ENCODE measurements around the gene HMGXB4. TPM values are rescaled to one million over a fixed set of nuclear protein-coding genes. Genes with fewer than 3 reads are reported as not detected.
A peak's percentile ranks its signal among the peaks of the same experiment; 100 is the strongest.

HMGXB4 gene
- total RNA-seq, 1 donor from 2014 or later: 45.7 TPM

DNA sequence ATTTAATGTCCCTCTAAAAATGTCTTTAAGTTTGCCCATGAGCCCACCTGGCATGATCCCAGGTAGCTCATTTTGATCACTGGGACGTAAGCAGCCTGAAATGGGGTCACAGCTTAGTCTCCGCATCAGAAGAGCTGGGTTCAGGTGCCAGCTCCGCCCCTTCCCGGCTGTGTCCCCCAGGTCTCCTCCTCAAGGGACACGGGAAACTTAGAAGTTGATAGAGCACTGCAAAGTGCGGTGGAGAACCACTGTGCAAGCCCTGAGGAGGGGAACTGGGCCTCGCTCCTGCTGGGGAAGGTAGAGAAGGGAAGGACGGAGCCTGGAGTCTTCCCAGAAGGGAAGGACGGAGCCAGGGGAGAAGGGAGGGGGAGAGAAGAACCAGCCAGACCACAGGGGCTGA is 50.1 kb downstream of the HMGXB4 start:
- intact Hi-C loops (cut with micrococcal nuclease): no loop called here
- Mint-ChIP-seq H3K27me3 (ENCODE audit: insufficient read depth) (no peaks in the 10 kb centered on the region), H3K36me3 (ENCODE audit: low read depth) (peaks cover 8% of the 10 kb centered on the region), H3K9me3 (no peaks in the 10 kb centered on the region), H3K27ac (no peak overlapping the region), H3K4me3 (no peak overlapping the region), H3K4me1 (ENCODE audit: low read depth) (peaks cover 59% of the 10 kb centered on the region)
- DNase-seq (ENCODE audit: low spot score): no peak

DNA sequence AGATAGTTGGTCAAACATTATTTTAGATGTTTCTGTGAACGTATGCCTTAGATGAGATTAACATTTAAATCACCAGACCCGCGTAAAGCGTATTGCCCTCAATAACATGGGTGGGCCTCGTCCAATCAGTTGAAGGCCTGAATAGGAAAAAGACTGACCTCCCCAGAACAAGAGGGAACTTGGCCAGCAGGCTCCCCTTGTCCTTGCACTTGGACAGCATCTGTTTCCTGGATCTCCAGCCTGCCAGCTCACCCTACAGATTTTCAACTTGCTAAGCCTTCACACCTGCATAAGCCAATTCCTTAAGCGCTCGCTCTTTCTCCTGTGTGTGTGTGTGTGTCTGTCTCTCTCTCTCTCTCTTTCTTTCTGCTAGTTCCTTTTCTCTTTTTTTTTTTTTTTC is 50.6 kb downstream of the HMGXB4 start:
- Mint-ChIP-seq H3K27me3 (ENCODE audit: insufficient read depth) (no peaks in the 10 kb centered on the region), H3K4me1 (ENCODE audit: low read depth) (peaks cover 64% of the 10 kb centered on the region), H3K27ac (no peak overlapping the region), H3K36me3 (ENCODE audit: low read depth) (peaks cover 6% of the 10 kb centered on the region), H3K9me3 (no peaks in the 10 kb centered on the region), H3K4me3 (no peak overlapping the region)
- DNase-seq (ENCODE audit: low spot score): no peak
- intact Hi-C loops (cut with micrococcal nuclease): no loop called here

DNA sequence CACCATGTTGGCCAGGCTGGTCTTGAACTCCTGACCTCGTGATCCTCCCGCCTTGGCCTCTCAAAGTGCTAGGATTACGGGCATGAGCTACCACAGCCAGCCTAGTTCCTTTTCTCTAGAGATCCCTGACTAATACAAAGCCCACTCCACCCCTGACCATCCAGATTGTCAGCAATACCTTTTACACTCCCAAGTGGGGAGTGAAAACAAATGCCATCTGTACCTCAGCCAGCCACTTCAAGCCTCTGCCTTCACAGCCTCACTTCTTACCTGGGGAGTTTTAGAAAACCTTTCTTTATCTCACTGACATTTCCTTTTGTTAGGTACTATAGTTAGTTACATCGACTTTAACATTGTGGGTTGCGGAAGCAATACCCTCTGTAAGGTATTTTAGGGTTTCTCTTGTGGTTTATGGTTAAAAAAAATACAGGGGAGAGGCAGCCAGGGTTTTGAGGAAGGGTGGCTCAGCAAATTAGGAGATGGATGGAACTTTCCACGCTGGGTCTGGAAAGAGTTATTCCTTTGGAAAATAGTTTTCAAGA is 51.3 kb downstream of the HMGXB4 start:
- intact Hi-C loops (cut with micrococcal nuclease): no loop called here
- no peaks in the 10 kb centered on the region for H3K9me3 Mint-ChIP-seq
- H3K4me1 Mint-ChIP-seq (ENCODE audit: low read depth): peaks cover 70% of the 10 kb centered on the region
- H3K4me3 Mint-ChIP-seq: no peak overlapping the region
- no peak overlapping the region for H3K27ac Mint-ChIP-seq
- H3K27me3 Mint-ChIP-seq (ENCODE audit: insufficient read depth): no peaks in the 10 kb centered on the region
- no peak for DNase-seq (ENCODE audit: low spot score)
- peaks cover 3% of the 10 kb centered on the region for H3K36me3 Mint-ChIP-seq (ENCODE audit: low read depth)

DNA sequence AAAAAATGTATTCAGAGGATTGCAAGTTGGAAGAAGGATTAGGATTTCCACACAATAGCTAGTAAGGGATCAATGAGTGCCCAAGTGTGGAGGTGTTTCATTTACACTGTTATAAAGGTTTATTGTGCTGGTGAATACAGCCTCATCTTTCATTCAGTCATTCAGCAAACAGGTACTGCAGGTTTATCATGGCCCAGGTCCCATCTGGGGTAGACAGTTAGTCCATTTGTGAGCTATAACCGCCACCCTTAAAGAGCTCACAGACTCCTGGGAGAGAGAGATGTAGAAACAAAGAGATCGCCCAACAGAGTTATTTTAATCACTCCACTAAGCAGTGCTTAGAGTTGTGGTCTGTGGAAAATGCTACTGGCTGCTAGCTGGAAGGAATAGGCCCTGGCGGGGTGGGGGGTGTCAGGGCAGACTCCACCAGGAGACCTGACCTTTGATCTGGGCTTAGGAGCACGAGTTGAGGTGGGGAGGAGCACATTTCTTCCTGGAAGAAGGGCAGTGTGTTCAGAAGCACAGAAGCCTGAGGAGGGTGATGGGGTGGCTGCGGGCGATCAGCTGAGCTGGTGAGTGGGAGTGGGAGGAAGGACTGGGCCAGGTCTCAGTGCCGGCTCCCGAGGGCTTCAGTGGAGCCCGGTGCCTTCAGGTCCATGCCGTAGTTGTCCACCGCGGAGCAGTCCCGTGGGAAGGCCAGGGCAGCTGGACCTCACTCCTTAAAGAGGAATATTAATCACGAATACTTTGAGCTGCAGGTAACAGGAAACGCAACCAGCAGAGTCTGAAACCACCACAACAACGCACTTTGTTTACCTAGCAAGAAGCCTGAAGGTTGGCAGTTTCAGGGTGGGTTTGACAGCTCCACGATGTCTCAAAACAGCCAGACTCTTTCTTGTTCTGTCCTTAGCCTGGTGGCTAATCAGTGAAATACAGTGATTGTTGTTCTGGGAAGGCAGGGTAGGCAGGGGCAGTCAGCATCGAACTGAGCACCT is 53.6 kb downstream of the HMGXB4 start:
- H3K36me3 Mint-ChIP-seq (ENCODE audit: low read depth): no peaks in the 10 kb centered on the region
- H3K27me3 Mint-ChIP-seq (ENCODE audit: insufficient read depth): no peaks in the 10 kb centered on the region
- no peaks in the 10 kb centered on the region for H3K9me3 Mint-ChIP-seq
- H3K4me3 Mint-ChIP-seq: peak overlapping the region; percentile 52
- intact Hi-C loops (cut with micrococcal nuclease): no loop called here
- peaks cover 78% of the 10 kb centered on the region for H3K4me1 Mint-ChIP-seq (ENCODE audit: low read depth)
- DNase-seq (ENCODE audit: low spot score): no peak
- peak overlapping the region; percentile 71 for H3K27ac Mint-ChIP-seq

DNA sequence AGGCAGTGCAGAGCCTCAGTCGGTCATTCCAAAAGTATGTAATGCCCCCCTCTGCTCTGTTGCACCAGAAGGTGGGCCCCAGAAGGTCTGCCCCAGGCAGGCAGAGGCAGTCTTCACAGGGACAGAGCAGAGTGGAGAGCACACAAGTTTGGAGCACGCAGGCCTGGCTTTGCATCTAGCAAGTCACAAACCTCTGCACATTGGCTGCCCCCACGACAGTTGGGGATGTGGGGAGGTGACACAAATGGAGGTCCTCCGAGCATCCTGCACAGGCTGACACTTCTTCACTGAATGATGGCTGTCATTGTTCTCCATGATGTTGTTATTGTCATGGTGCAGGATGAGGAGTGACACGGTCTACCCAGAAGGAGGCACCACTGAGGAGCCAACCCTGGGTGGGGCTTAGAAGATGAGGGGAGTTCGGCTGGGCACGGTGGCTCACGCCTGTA is 54.3 kb downstream of the HMGXB4 start:
- Mint-ChIP-seq H3K4me3 (no peak overlapping the region), H3K27ac (peak overlapping the region; percentile 52), H3K4me1 (ENCODE audit: low read depth) (peaks cover 71% of the 10 kb centered on the region), H3K27me3 (ENCODE audit: insufficient read depth) (no peaks in the 10 kb centered on the region), H3K36me3 (ENCODE audit: low read depth) (no peaks in the 10 kb centered on the region), H3K9me3 (no peaks in the 10 kb centered on the region)
- DNase-seq (ENCODE audit: low spot score): no peak
- intact Hi-C loops (cut with micrococcal nuclease): no loop called here

DNA sequence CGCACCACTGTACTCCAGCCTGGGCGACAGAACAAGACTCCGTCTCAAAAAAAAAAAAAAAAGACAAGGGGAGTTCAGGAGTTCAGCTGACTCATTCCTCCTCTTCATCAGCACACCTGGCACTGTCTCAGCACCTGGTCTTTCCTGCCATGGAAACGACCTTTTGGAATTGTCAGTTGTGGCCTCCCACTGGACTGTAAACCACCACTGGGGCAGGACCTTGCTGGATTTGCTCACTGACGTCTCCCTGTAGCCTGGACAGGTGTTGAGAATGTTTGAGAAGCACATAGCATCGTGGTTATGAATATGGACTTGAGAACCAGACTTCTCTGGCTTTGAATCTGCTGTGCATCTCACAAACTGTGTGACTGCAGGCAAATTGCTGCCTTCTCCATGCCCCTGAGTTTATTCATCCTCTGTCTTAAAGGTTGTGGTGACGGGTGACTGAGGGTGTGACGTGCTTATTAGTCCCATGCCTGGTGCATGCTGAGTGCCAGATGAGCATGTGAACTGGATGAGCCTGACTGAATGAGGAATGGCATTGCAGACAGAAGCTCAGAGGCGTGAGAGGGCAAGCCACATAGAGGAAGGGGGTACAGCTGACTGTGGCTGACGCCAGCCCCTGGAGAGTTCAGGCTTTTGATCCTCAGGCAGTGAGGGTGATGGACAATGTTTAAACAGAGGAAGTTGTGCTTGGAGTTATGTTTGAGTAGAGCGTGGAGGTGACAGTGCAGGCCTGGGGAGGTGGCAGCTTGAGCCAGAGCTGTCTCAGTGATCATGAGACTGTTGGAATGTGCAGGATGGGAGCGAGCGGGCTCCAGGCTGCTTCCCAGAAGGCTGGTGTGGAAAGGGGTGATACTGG is 55.1 kb downstream of the HMGXB4 start:
- no peak overlapping the region for H3K4me3 Mint-ChIP-seq
- H3K36me3 Mint-ChIP-seq (ENCODE audit: low read depth): no peaks in the 10 kb centered on the region
- intact Hi-C loops (cut with micrococcal nuclease): no loop called here
- peaks cover 65% of the 10 kb centered on the region for H3K4me1 Mint-ChIP-seq (ENCODE audit: low read depth)
- DNase-seq (ENCODE audit: low spot score): no peak
- H3K27ac Mint-ChIP-seq: peak overlapping the region; percentile 81
- H3K27me3 Mint-ChIP-seq (ENCODE audit: insufficient read depth): no peaks in the 10 kb centered on the region
- no peaks in the 10 kb centered on the region for H3K9me3 Mint-ChIP-seq

DNA sequence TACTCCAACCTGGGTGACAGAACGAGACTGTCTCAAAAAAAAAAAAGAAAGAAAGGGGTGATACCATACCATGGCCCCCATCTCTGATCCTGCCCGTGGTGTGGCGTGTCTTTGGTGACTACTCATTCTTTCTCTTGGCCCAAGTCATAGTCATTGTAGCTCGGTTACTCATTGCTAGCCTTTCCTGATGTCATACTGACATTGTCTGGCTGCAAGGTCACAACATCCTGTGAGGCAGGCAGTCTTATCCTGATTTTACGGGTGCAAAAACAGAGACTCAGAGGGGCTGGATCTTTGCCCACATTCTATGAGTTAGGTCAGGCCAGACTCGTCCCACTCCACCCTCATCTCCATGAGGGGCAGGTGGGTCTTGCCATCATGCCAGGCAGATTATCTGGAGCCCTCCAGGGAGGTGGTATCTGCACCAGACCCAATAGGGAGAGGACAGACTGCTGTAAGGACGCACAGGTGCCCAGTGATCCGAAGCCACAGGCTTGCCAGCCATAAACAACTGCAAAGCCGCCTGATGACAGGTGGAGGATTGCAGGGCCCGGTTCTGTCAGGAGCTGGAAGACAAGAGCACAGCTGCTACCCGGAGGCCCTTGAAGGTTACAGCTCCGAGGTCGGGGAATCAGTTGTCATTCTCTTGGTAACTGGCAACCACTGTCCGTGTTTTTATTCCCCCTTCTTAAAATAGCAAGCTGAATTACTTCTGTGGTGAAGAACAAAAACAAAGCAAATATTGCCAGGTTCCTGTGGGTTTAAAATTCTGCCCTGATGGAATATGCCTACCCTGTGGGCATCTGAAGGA is 56.2 kb downstream of the HMGXB4 start:
- Mint-ChIP-seq H3K27ac (peak overlapping the region; percentile 69), H3K9me3 (no peaks in the 10 kb centered on the region), H3K4me1 (ENCODE audit: low read depth) (peaks cover 62% of the 10 kb centered on the region), H3K4me3 (no peak overlapping the region), H3K36me3 (ENCODE audit: low read depth) (no peaks in the 10 kb centered on the region), H3K27me3 (ENCODE audit: insufficient read depth) (no peaks in the 10 kb centered on the region)
- DNase-seq (ENCODE audit: low spot score): no peak
- intact Hi-C loops (cut with micrococcal nuclease): no loop called here

DNA sequence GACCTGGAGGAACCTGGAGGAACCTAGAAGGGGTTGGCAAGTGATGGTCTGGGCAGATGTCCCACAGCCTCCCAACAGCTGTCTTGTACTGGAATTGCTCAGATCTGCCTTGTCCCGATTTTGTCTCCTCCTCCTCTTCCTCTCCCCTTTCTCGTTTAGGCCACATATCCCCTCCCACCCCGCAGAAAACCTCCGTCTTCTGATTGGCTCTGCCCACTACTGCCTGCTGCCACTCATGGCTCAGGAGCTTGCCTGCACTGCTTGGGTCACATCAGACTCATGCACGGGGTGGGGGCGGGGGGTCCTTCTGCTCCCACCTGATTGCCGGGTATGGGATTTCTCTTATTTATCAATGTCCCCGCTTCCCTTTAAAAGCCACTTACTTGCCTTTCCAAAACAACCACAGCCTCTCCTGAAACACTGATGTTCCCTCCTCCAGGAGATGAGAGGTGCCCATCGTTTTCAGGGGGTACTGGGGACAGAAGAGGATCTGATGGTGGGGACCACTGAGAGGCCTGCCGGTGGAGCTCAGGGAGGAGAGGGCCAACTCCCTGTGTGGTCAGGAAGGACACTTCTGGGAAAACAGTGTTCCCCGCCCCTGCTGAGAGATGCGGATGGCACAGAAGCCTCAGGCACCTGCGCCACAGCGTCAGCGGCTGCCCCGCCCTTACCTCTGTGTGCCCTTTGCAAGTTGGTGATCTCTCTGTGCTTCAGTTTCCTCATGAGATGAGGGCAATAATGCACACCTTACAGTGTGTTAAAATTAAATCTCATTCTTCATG is 57.1 kb downstream of the HMGXB4 start:
- no peaks in the 10 kb centered on the region for H3K9me3 Mint-ChIP-seq
- H3K27ac Mint-ChIP-seq: peak overlapping the region; percentile 29
- H3K36me3 Mint-ChIP-seq (ENCODE audit: low read depth): no peaks in the 10 kb centered on the region
- no peak overlapping the region for H3K4me3 Mint-ChIP-seq
- no peaks in the 10 kb centered on the region for H3K27me3 Mint-ChIP-seq (ENCODE audit: insufficient read depth)
- H3K4me1 Mint-ChIP-seq (ENCODE audit: low read depth): peaks cover 53% of the 10 kb centered on the region
- no peak for DNase-seq (ENCODE audit: low spot score)
- intact Hi-C loops (cut with micrococcal nuclease): no loop called here

DNA sequence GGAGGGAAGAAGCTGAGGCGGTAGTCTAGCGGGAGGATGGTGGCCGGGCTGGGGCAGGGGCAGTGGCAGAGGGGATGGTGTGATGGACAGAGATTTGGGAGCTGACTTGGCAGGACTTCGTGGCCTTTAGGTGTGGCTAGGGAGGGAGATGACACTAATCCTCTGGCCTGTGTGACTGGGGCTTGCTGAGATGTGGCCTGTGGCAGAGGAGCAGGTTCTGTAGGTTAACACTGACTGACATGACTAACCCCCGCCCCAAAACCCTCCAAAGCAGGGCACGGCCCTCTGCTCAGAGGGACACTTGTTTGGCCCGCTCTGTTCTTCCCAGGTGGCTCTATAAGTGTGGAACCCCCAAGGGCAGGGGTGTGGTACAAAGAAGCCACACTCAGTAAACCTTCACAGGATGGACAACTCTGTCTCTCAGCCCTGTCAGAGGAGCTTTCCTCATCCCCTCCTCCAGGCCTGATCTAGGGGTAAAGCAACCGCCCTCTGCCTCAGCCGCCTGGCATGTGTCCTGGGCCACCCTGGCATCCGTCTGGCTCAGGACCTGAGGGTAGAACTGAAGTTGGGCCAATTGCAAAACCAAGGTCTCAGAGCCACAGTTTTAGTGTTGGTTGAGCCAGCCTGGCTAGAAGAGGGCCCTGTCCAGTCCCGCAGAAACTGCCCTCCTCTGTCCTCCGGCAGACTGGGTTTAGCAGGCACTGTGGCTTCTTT is 58.0 kb downstream of the HMGXB4 start:
- intact Hi-C loops (cut with micrococcal nuclease): no loop called here
- Mint-ChIP-seq H3K4me1 (ENCODE audit: low read depth) (peaks cover 44% of the 10 kb centered on the region), H3K27me3 (ENCODE audit: insufficient read depth) (no peaks in the 10 kb centered on the region), H3K4me3 (no peak overlapping the region), H3K27ac (no peak overlapping the region), H3K36me3 (ENCODE audit: low read depth) (no peaks in the 10 kb centered on the region), H3K9me3 (no peaks in the 10 kb centered on the region)
- no peak for DNase-seq (ENCODE audit: low spot score)

DNA sequence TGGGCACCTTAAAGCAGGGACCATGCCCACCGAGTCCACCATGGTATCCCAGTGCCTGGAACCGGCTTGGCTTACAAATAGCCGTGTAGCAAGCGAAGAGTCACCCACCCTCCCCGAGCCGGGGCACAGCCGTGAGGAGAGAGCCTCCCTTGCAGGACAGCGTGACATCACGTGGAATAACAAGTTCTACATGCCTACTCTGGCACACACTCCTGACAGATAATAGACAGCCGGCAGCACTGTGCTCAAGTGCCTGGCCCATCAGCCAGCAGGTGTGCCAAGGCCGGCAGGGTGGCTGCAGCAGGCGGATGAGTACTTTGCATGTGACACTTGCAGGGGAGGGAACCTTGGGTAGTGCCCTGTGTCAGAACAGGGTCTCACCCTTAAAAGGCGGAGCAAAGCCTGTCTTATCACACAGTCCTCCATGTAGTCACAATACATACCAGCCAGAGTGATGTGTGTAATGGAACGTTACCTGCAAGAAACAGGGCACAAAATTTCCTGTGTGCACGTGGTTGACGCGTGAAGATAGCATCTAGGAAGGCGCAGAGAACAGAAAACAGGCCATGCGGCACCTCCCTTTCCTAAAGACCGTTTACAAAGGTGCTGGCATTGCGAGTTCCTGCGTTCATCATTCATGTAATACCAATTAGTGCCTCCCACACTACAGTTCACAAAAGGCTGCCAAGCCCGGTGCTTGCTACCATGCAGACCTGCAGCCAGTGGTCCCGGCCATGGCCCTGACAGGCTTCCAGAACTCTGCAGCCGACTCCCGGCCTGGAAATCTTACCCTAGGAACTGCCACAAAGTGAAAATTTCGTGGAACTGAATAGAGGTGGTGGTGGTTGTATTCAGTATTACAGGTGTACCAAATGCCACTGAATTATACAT is 58.8 kb downstream of the HMGXB4 start:
- Mint-ChIP-seq H3K27ac (no peak overlapping the region), H3K4me1 (ENCODE audit: low read depth) (peaks cover 36% of the 10 kb centered on the region), H3K4me3 (no peak overlapping the region), H3K27me3 (ENCODE audit: insufficient read depth) (no peaks in the 10 kb centered on the region), H3K36me3 (ENCODE audit: low read depth) (no peaks in the 10 kb centered on the region), H3K9me3 (no peaks in the 10 kb centered on the region)
- intact Hi-C loops (cut with micrococcal nuclease): no loop called here
- DNase-seq (ENCODE audit: low spot score): no peak

DNA sequence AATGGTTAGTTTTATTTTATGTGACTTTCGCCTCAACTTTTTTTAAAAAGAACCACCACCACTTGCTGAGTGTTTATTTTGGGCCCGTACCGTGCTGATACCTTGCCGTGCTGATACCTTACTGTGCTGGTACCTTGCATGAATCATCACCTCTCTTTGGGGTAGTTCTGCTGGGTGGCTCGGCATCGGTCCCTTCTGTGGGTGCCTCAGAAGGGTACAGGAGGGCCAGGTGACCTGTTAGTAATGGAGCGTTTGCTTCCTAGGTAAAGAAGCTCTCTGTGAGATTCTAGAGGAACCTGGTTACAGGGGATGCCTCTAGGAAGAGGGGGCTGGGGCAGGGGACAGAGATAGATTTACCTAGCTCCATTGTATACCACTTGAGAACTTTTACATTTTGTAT is 59.5 kb downstream of the HMGXB4 start:
- no peak for DNase-seq (ENCODE audit: low spot score)
- H3K9me3 Mint-ChIP-seq: no peaks in the 10 kb centered on the region
- no peaks in the 10 kb centered on the region for H3K27me3 Mint-ChIP-seq (ENCODE audit: insufficient read depth)
- H3K36me3 Mint-ChIP-seq (ENCODE audit: low read depth): peaks cover 2% of the 10 kb centered on the region
- H3K4me1 Mint-ChIP-seq (ENCODE audit: low read depth): peaks cover 29% of the 10 kb centered on the region
- H3K27ac Mint-ChIP-seq: no peak overlapping the region
- no peak overlapping the region for H3K4me3 Mint-ChIP-seq
- intact Hi-C loops (cut with micrococcal nuclease): no loop called here

Measured in activated T-helper 1 cell treated with anti-CD3 and anti-CD28 coated beads, Interleukin-12 subunit alpha, Interleukin-12 subunit beta, Interleukin-2, Interleukin-4 antibody, amounts not matched to agents 30 ng/mL and 10 ng/mL and 1 ng/mL, durations not matched to agents 14 hours and 24 hours and 36 hours (primary cell).